Renal cortical epithelial cell (primary cell): ENCODE measurements around the gene FBXL7. TPM values are rescaled to one million over a fixed set of nuclear protein-coding genes. Genes with fewer than 3 reads are reported as not detected.

ENCODE experiments used
- DNase-seq: peaks from one replicate; pipeline ENCODE4 v3.0.0-alpha.2; 2011; ENCODE audit warnings: low read depth
- total RNA-seq: library from RNA; depleted of rRNA; stranded (reverse); fragments of >200 nt; gene quantifications from 2 replicates; pipeline ENCODE4 v1.2.3, GENCODE V29; 2014

Gene FBXL7
- total RNA-seq, 1 donor from 2014 or later, result 1.7 TPM

GRCh38 chr5:15887093-15887492 is 387.1 kb downstream of the FBXL7 start:
- no peak for DNase-seq

GRCh38 chr5:15889001-15889400 is 389.0 kb downstream of the FBXL7 start:
- DNase-seq, result peak; percentile 31

GRCh38 chr5:15893866-15894265 is 393.9 kb downstream of the FBXL7 start:
- no peak for DNase-seq

- no peak for DNase-seq
Observed at GRCh38 chr5:15897656-15898055, 397.7 kb downstream of the FBXL7 start.

GRCh38 chr5:15898641-15899040 is 398.7 kb downstream of the FBXL7 start:
- no peak for DNase-seq

- no peak for DNase-seq
Observed at GRCh38 chr5:15899481-15899880, 399.5 kb downstream of the FBXL7 start.

- no peak for DNase-seq
Observed at GRCh38 chr5:15901151-15901550, 401.2 kb downstream of the FBXL7 start.

DNA sequence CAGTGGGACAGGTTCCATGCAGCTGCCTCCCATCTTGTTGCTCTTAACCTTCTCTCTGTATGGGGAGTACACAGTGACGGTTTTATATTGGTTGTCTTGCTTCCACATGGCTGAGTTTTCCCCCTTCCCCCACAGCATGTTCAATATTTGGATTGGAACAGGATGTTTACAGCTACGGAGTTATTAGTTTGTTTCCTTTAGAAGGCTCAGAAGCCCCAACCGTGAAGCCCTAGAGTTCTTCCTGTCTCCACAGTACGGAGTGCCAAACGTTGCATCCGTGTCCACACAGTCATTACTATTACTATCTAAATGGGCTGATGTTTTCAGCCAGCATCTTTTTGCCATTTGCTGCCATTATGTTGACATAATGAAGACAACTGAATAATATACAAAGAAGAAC is 402.1 kb downstream of the FBXL7 start:
- no peak for DNase-seq

GRCh38 chr5:15904899-15905830 is 405.2 kb downstream of the FBXL7 start:
- no peak for DNase-seq

DNA sequence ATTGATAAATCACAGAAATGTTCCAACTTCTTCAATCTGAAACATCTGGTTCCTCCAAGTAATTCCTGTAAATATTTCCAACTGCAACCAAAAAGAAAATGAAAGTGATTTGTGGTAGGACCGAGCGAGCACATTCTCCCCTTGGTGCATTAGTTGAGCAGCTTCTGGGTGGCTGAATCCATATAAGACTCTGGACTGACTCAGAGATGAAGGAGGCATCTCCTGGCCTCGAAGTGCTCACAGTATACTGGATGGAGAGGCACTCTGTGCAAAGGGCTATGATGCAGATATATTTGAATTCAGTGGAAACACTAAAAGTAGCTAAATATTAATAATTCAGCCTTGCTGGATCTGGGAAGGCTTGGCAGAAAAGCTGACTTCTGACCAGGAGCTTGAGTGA is 414.7 kb downstream of the FBXL7 start:
- no peak for DNase-seq

- DNase-seq, result no peak
Observed at GRCh38 chr5:15926586-15926985, 426.6 kb downstream of the FBXL7 start.

DNA sequence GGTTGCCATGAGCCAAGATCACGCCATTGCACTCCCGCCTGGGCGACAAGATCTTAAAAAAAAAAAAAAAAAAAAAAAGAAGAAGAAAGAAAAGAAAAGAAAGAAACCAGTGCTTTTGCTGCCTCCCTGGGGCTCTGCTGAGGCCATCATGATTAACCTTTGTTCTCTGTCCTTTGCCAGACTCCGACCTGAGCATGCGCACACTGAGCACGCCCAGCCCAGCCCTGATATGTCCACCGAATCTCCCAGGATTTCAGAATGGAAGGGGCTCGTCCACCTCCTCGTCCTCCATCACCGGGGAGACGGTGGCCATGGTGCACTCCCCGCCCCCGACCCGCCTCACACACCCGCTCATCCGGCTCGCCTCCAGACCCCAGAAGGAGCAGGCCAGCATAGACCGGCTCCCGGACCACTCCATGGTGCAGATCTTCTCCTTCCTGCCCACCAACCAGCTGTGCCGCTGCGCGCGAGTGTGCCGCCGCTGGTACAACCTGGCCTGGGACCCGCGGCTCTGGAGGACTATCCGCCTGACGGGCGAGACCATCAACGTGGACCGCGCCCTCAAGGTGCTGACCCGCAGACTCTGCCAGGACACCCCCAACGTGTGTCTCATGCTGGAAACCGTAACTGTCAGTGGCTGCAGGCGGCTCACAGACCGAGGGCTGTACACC is 427.9 kb downstream of the FBXL7 start:
- DNase-seq, result no peak

GRCh38 chr5:15929611-15930263 is 429.8 kb downstream of the FBXL7 start:
- no peak for DNase-seq

DNA sequence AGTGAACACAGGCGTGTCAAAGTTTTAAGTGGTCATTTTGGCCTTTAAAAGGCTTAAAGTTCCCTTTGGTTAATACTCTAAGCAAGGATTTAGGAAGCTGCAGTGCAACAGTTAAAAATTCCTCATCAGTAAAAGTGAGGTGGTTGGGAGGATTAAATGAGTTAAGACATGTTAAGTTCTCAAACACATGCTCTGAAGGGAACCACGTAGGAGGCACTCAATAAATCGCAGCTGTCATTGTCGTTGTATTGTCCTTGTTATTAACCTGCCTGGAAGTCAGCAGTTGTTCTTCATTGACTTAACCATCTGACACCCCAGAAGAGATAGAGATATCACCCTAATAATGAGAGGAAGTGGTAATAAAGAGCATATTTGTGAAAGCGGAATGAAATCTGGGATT is 432.1 kb downstream of the FBXL7 start:
- DNase-seq, result no peak

GRCh38 chr5:15933259-15934207 is 433.6 kb downstream of the FBXL7 start:
- peak; percentile 20 for DNase-seq

DNA sequence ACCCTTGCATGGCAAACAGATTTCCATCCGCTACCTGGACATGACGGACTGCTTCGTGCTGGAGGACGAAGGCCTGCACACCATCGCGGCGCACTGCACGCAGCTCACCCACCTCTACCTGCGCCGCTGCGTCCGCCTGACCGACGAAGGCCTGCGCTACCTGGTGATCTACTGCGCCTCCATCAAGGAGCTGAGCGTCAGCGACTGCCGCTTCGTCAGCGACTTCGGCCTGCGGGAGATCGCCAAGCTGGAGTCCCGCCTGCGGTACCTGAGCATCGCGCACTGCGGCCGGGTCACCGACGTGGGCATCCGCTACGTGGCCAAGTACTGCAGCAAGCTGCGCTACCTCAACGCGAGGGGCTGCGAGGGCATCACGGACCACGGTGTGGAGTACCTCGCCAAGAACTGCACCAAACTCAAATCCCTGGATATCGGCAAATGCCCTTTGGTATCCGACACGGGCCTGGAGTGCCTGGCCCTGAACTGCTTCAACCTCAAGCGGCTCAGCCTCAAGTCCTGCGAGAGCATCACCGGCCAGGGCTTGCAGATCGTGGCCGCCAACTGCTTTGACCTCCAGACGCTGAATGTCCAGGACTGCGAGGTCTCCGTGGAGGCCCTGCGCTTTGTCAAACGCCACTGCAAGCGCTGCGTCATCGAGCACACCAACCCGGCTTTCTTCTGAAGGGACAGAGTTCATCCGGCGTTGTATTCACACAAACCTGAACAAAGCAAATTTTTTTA is 436.7 kb downstream of the FBXL7 start:
- no peak for DNase-seq

DNA sequence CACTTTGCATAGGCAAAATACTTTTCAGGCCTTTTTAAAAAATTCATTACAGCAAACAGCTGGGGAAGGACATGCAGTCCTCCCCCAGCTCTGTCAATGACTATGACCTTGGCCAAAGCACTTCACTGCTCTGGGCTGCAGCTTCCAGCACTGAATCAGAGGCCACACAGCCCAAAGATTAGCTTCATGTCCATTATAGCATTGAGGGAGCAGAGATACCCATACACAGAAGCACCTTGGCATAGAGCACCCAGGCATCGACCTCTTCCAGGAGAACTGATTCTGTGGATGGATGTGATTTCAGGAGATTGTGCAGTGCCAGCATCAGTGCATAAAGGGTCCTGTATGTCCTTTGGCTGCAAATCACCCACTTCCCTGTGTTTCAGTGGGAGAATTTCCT is 437.7 kb downstream of the FBXL7 start:
- no peak for DNase-seq

- no peak for DNase-seq
Observed at GRCh38 chr5:15938186-15938585, 438.2 kb downstream of the FBXL7 start.

DNA sequence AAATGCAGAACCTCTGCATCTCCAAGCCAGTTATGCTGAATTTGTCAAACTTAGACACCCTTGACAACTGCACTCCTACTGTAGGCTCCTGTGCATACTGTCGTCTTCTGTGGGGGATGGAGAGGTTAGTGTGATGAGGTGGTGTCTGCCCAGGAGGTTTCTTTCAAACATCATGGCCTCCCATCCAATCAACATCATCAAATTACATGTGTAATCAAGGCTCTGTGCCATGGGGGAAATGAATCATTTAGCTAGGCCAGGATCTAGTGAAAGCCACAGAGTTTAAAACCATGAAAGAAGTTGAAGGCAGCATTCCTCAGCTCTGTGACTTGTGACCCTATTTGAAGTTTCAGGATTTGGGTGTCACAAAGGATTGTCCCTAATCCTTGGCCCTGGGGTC is 439.0 kb downstream of the FBXL7 start:
- peak; percentile 18 for DNase-seq

DNA sequence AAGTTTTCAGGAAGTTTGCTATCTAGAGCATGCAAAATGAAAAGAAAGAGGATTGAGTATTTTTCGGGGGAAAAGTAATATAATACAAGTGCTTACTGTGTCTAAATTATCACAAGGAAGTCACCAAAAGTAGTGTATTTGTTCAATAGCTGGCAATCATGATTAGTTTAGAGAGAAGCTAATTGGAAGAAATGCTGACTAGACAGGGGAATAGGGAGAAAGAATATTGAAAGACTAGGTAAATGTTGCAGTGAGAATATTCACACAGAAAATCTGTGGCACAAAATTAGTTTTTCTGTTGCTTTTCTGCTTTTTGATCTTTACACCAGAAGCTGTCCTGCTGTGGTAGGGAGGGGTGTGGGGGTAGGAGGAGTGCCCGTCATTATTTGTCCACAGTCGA is 440.9 kb downstream of the FBXL7 start:
- no peak for DNase-seq

- no peak for DNase-seq
Observed at GRCh38 chr5:15943487-15943886, 443.5 kb downstream of the FBXL7 start.
